GM19240 (cell line): ENCODE data around the gene ZSWIM7.
"Not testable (repeated sequence)": the region's sequence is repeated elsewhere in the genome, so short reads cannot be mapped to it uniquely, and the experiment has no call there.

ENCODE experiments used
- DNase-seq: peaks from one replicate; pipeline ENCODE4 v3.0.0; 2011; ENCODE audit warnings: low spot score; ENCODE audit not compliant: insufficient read length

ZSWIM7 gene

GRCh38 chr17:15957608-15958307 lies 41.7 kb downstream of the ZSWIM7 start:
- no peak for DNase-seq

GRCh38 chr17:15957206-15957605 lies 42.3 kb downstream of the ZSWIM7 start:
- DNase-seq: no peak

GRCh38 chr17:15955793-15956541 lies 43.5 kb downstream of the ZSWIM7 start:
- no peak for DNase-seq

- no peak for DNase-seq
These were observed 45.3 kb downstream of the ZSWIM7 start for GRCh38 chr17:15954222-15954621.

- DNase-seq: no peak
These were observed 46.4 kb downstream of the ZSWIM7 start for GRCh38 chr17:15952916-15953790.

- DNase-seq: no peak
These were observed 47.4 kb downstream of the ZSWIM7 start for GRCh38 chr17:15952048-15952532.

- no peak for DNase-seq
These were observed 48.0 kb downstream of the ZSWIM7 start for GRCh38 chr17:15951368-15952047.

GRCh38 chr17:15947976-15948752 lies 51.3 kb downstream of the ZSWIM7 start:
- DNase-seq: no peak

GRCh38 chr17:15947271-15947670 lies 52.2 kb downstream of the ZSWIM7 start:
- DNase-seq: no peak

- DNase-seq: no peak
These were observed 52.8 kb downstream of the ZSWIM7 start for GRCh38 chr17:15946611-15947120.

- no peak for DNase-seq
These were observed 53.8 kb downstream of the ZSWIM7 start for GRCh38 chr17:15945527-15946191.

GRCh38 chr17:15944759-15945526 lies 54.6 kb downstream of the ZSWIM7 start, which contains the start of gene ADORA2B:
ADORA2B (plus strand) TSS chr17:15945130; CDS start chr17:15945249, 119 bp downstream.
- no peak for DNase-seq

- no peak for DNase-seq
These were observed 55.3 kb downstream of the ZSWIM7 start for GRCh38 chr17:15943971-15944758.

GRCh38 chr17:15942207-15942833 lies 57.2 kb downstream of the ZSWIM7 start:
- no peak for DNase-seq

- no peak for DNase-seq
These were observed 57.7 kb downstream of the ZSWIM7 start for GRCh38 chr17:15941781-15942180.

- DNase-seq: not testable (repeated sequence)
These were observed 63.0 kb downstream of the ZSWIM7 start for GRCh38 chr17:15936481-15936880.

- DNase-seq: no peak
These were observed 63.6 kb downstream of the ZSWIM7 start for GRCh38 chr17:15935891-15936290.
